SU-DHL-6 (cell line): Measurements from ENCODE around the gene MROH7.

Experiments
- H2AFZ ChIP-seq: fragments of 200-600 bp; sonication (generic); 2 replicates; pipeline ENCODE4 v1.6.1; 2014; ENCODE audit warnings: low read depth, mild to moderate bottlenecking, moderate library complexity, mixed read lengths, antibody characterized with exemption, low read length; ENCODE audit not compliant: severe bottlenecking
- H3F3A ChIP-seq: fragments of 200-600 bp; shearing (Covaris generic); 2 replicates; pipeline ENCODE4 v1.6.0; 2016; ENCODE audit warnings: antibody characterized with exemption, mild to moderate bottlenecking; ENCODE audit not compliant: insufficient read depth
- H3K27ac ChIP-seq: fragments of 200-600 bp; sonication (generic); 2 replicates; pipeline ENCODE4 v1.5.1; 2016; ENCODE audit warnings: low read depth, mild to moderate bottlenecking, low read length, moderate library complexity, mixed read lengths
- H3K27me3 ChIP-seq: fragments of 200-600 bp; sonication (generic), shearing (Covaris generic); 2 replicates; pipeline ENCODE4 v1.6.0; 2014; ENCODE audit warnings: mild to moderate bottlenecking, low read length
- H3K36me3 ChIP-seq: fragments of 200-600 bp; sonication (generic); 2 replicates; pipeline ENCODE4 v1.6.1; 2014; ENCODE audit warnings: mild to moderate bottlenecking, low read length, mixed read lengths
- H3K4me2 ChIP-seq: fragments of 300-600, 200-600 bp; shearing (Covaris generic), sonication (generic); 2 replicates; pipeline ENCODE4 v1.6.0; 2014; ENCODE audit warnings: low read length, low read depth, mild to moderate bottlenecking; ENCODE audit not compliant: poor library complexity, severe bottlenecking
- H3K4me3 ChIP-seq: fragments of 200-600 bp; sonication (generic); 2 replicates; pipeline ENCODE4 v1.5.1; 2014; ENCODE audit warnings: antibody characterized with exemption, low read length, mild to moderate bottlenecking, mixed read lengths; ENCODE audit not compliant: insufficient read depth, poor library complexity, severe bottlenecking
- H3K79me2 ChIP-seq: fragments of 200-600 bp; sonication (generic); 2 replicates; pipeline ENCODE4 v1.6.1; 2014; ENCODE audit warnings: mild to moderate bottlenecking, low read length, moderate library complexity; ENCODE audit not compliant: insufficient read depth
- H3K9ac ChIP-seq: fragments of 200-600 bp; sonication (generic); 2 replicates; pipeline ENCODE4 v1.7.0; 2014; ENCODE audit warnings: mild to moderate bottlenecking, low read length
- H3K9me2 ChIP-seq: fragments of 200-600 bp; sonication (generic); replicated peaks from 2 replicates; pipeline ENCODE4 v1.6.1; 2014; ENCODE audit warnings: low read length; ENCODE audit not compliant: insufficient read depth
- H3K9me3 ChIP-seq: fragments of 200-600 bp; sonication (generic); 2 replicates; pipeline ENCODE4 v1.6.1; 2014; ENCODE audit warnings: low read length, mixed read lengths; ENCODE audit not compliant: insufficient read depth
- H4K20me1 ChIP-seq: fragments of 200-600 bp; sonication (generic); 2 replicates; pipeline ENCODE4 v1.6.1; 2014; ENCODE audit warnings: low read depth, mild to moderate bottlenecking, antibody characterized with exemption, low read length, moderate library complexity, mixed read lengths
- CTCF ChIP-seq: fragments of 200-600 bp; sonication (generic); IDR thresholded peaks from one replicate; pipeline ENCODE4 v1.5.1; 2017; ENCODE audit warnings: antibody characterized with exemption, mild to moderate bottlenecking, low read length, moderate library complexity; ENCODE audit not compliant: insufficient read depth, poor library complexity, severe bottlenecking
- EZH2phosphoT487 ChIP-seq: fragments of 200-600 bp; sonication (generic), shearing (Covaris generic); conservative IDR thresholded peaks from 2 replicates; pipeline ENCODE4 v1.6.1; 2018; ENCODE audit warnings: mild to moderate bottlenecking, antibody characterized with exemption, low read length, moderate library complexity, mixed read lengths

The MROH7 gene

GRCh38 chr1:54745864-54746263 is 104.3 kb downstream of the MROH7 start:
- Histone ChIP-seq H3K4me3 (no peak overlapping the region), H3K9me2 (no peaks in the 10 kb centered on the region), H4K20me1 (no peaks in the 10 kb centered on the region), H3K36me3 (no peaks in the 10 kb centered on the region), H3K9me3 (no peaks in the 10 kb centered on the region), H3F3A (no peaks in the 10 kb centered on the region), H3K79me2 (no peaks in the 10 kb centered on the region), H3K27me3 (no peaks in the 10 kb centered on the region), H3K9ac (no peak overlapping the region), H2AFZ (no peak overlapping the region), H3K27ac (no peak overlapping the region), H3K4me2 (no peak overlapping the region)
- TF ChIP-seq CTCF = no peak
- TF ChIP-seq EZH2phosphoT487 = no peak

- H2AFZ ChIP-seq = no peak overlapping the region
- no peak overlapping the region for H3K4me2 ChIP-seq
- H3K9ac ChIP-seq = no peak overlapping the region
- no peaks in the 10 kb centered on the region for H3K36me3 ChIP-seq
- no peaks in the 10 kb centered on the region for H3F3A ChIP-seq
- H3K27me3 ChIP-seq = no peaks in the 10 kb centered on the region
- no peaks in the 10 kb centered on the region for H4K20me1 ChIP-seq
- no peaks in the 10 kb centered on the region for H3K9me2 ChIP-seq
- H3K4me3 ChIP-seq = no peak overlapping the region
- TF ChIP-seq EZH2phosphoT487 (no peak), CTCF (no peak)
- no peaks in the 10 kb centered on the region for H3K79me2 ChIP-seq
- no peak overlapping the region for H3K27ac ChIP-seq
- no peaks in the 10 kb centered on the region for H3K9me3 ChIP-seq
Measured at GRCh38 chr1:54748094-54748835, 106.7 kb downstream of the MROH7 start.

- H3K79me2 ChIP-seq = no peaks in the 10 kb centered on the region
- no peaks in the 10 kb centered on the region for H3F3A ChIP-seq
- no peak overlapping the region for H3K9ac ChIP-seq
- H3K27me3 ChIP-seq = no peaks in the 10 kb centered on the region
- H3K4me3 ChIP-seq = no peak overlapping the region
- H3K27ac ChIP-seq = no peak overlapping the region
- no peaks in the 10 kb centered on the region; the same call in 1 of the 2 replicates for H4K20me1 ChIP-seq
- no peaks in the 10 kb centered on the region for H3K36me3 ChIP-seq
- no peaks in the 10 kb centered on the region for H3K9me3 ChIP-seq
- TF ChIP-seq EZH2phosphoT487 (no peak), CTCF (no peak)
- H2AFZ ChIP-seq = no peak overlapping the region
- no peaks in the 10 kb centered on the region for H3K9me2 ChIP-seq
- no peak overlapping the region for H3K4me2 ChIP-seq
Measured at GRCh38 chr1:54750596-54750995, 109.0 kb downstream of the MROH7 start.
